ENCODE measurements around the gene RTN4RL1.
A peak's percentile ranks its signal among the peaks of the same experiment; 100 is the strongest.

Gene RTN4RL1

GRCh38 chr17:2023692-2024571, 1.2 kb downstream of the RTN4RL1 start:
- no peak for TF ChIP-seq CTCF (IDR thresholded peaks at IDR 0.05; ENCODE audit: low read depth, low read length, missing control alignments)
- no peak for DNase-seq (ENCODE audit: extremely low read depth, low read depth)
- H3K4me3 ChIP-seq (replicated peaks; ENCODE audit: low read depth, low read length): peak overlapping the region; percentile 47

- H3K4me3 ChIP-seq (replicated peaks; ENCODE audit: low read depth, low read length): no peak overlapping the region
- TF ChIP-seq CTCF (IDR thresholded peaks at IDR 0.05; ENCODE audit: low read depth, low read length, missing control alignments): no peak
- no peak for DNase-seq (ENCODE audit: extremely low read depth, low read depth)
These were observed 1.9 kb downstream of the RTN4RL1 start for GRCh38 chr17:2023256-2023655.

GRCh38 chr17:2022647-2023240, 2.4 kb downstream of the RTN4RL1 start:
- DNase-seq (ENCODE audit: extremely low read depth, low read depth): no peak
- TF ChIP-seq CTCF (IDR thresholded peaks at IDR 0.05; ENCODE audit: low read depth, low read length, missing control alignments): no peak
- H3K4me3 ChIP-seq (replicated peaks; ENCODE audit: low read depth, low read length): no peak overlapping the region

DNA sequence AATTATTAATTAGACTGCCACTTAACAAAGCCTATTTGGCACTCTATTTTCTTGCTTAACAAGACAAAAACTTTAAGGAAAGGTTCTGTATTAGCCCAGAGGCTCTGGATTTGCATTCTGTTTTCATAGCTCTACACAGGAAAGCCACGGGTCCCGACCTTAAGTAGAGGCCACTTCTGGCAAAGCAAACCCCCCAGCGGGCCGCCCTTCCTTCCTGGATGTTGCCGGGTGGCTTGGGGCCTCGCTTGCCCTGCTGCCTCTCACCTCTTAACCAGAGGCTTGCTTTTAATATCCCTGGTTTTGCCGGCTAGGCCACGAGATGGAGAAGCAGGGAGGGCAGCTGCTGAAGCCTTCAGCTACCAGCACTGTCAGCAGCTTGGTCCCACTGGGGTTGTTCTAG, 4.4 kb downstream of the RTN4RL1 start:
- TF ChIP-seq CTCF (IDR thresholded peaks at IDR 0.05; ENCODE audit: low read depth, low read length, missing control alignments): no peak
- H3K4me3 ChIP-seq (replicated peaks; ENCODE audit: low read depth, low read length): no peak overlapping the region
- DNase-seq (ENCODE audit: extremely low read depth, low read depth): no peak

DNA sequence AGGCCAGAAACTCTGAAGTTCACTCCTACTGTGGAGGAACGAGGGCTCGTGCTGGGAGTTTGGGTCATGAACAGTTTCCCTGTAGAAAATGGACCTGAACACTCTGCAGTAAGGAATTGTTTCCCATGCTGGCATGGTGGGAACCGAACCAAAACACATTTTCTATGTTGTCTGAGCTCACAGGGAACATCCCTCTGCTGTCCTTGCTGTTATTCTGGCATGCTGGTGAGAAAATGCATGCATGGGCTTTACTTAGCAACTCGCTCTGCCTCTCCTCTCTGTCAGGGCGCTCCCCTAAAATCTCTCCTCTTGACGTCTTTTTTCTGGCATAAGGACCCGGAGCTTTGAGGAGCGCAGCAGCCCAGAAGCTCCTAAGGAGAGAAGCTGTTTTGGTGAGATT, 5.4 kb downstream of the RTN4RL1 start:
- TF ChIP-seq CTCF (IDR thresholded peaks at IDR 0.05; ENCODE audit: low read depth, low read length, missing control alignments): no peak
- H3K4me3 ChIP-seq (replicated peaks; ENCODE audit: low read depth, low read length): no peak overlapping the region
- no peak for DNase-seq (ENCODE audit: extremely low read depth, low read depth)

DNA sequence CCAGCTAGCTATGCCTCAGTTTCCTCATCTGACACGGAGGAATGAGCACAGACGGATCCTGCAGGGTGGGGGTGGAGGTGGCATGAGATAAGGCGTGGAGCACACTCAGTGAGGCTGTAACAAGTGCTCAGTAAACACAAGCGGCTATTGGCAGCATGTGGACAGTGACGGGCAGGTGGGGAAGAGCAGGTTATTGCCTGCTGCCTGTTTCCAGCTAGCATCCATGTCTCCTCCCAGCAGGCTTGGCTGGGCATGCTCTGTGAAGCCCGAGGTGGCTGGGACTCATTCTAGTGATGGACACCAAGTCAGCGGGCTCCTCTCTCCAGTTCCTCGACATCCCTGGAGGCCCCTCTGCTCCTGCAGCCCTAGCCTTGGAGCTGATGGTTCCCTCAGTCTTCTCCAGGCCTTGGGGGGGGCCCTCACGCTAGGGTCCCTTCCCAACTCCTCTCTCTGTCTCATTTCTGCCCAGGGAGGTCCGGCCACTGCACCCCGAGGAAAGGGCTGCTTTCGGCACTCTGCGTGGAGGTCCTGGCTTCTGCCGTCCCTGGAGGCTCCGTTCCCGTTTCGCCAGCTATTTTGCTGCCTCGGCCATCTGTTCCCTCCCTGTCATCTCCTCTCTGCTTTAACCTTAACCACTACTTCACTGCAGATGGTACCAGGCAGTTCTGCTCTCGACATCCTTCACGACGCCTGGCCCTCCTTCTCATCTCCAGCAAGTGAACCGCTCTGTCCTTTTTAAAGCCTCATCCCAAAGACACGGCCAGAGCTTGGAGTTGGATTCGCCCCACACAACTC, 6.2 kb downstream of the RTN4RL1 start:
- no peak for TF ChIP-seq CTCF (IDR thresholded peaks at IDR 0.05; ENCODE audit: low read depth, low read length, missing control alignments)
- DNase-seq (ENCODE audit: extremely low read depth, low read depth): no peak
- H3K4me3 ChIP-seq (replicated peaks; ENCODE audit: low read depth, low read length): no peak overlapping the region
